Measurements from ENCODE around the gene KRTAP5-5.
"Not testable (repeated sequence)": the region's sequence is repeated elsewhere in the genome, so short reads cannot be mapped to it uniquely, and the experiment has no call there.

The KRTAP5-5 gene

DNA sequence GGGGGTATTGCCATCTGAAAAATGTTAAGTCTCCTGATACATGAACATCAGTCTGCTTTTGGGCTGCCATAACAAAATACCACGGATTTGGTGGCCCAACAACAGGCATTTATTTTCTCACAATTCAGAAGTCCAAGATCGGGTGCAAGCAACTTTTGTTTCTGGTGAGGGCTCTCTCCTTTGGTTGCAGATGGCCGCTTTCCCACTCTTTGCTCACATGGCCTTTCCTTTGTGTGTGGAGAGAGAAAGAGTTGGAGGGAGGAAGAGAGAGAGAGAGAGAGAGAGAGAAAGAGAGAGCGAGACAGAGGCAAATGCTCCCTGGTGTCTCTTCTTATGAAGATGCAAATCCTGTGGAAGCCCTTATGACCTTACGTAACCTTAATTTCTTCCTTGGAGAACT, 28.9 kb upstream of the KRTAP5-5 start:
- Mint-ChIP-seq H3K36me3 (no peaks in the 10 kb centered on the region), H3K27me3 (peaks cover 4% of the 10 kb centered on the region), H3K9me3 (no peaks in the 10 kb centered on the region), H3K4me1 (no peaks in the 10 kb centered on the region), H3K27ac (no peak overlapping the region), H3K4me3 (no peak overlapping the region)

DNA sequence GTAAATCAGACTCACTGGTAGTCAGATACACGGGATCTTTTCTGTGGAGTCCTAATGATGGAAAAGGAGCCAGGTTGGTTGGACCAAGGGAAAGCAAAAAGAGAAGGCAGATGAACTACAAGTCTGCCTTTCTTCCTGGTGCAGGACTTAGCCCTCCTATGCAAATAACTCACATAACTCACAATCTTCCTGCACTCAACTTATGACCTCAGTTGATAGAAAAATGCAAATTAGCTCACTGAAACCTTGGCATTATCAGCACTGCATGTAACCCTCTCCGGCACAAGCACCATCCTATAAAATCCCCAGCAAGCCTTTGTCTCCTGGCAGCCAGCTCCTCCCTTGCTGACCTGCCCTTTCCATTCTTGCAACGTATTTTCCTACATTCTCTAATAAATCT, 27.9 kb upstream of the KRTAP5-5 start:
- not testable (repeated sequence) for H3K36me3 Mint-ChIP-seq, H3K27me3 Mint-ChIP-seq, H3K9me3 Mint-ChIP-seq, H3K27ac Mint-ChIP-seq, H3K4me3 Mint-ChIP-seq, H3K4me1 Mint-ChIP-seq

DNA sequence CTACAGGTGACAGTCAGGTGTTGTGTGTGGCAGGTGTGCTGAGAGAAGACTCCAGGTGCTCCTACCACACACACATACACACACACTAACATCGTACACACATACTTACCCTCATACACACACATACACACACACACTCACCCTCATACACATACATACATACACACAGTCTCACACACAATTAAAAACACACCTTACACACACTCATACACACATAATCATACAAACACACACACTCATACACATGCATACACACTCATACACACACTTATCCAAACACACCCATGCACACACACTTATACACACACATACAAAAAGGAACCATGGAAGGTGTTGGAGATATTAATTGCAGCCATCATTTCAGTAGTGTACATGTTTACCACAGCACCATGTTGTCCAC, 25.9 kb upstream of the KRTAP5-5 start:
- Mint-ChIP-seq H3K36me3 (no peaks in the 10 kb centered on the region), H3K4me3 (no peak overlapping the region), H3K9me3 (no peaks in the 10 kb centered on the region), H3K4me1 (no peaks in the 10 kb centered on the region), H3K27ac (no peak overlapping the region), H3K27me3 (peaks cover 3% of the 10 kb centered on the region)

DNA sequence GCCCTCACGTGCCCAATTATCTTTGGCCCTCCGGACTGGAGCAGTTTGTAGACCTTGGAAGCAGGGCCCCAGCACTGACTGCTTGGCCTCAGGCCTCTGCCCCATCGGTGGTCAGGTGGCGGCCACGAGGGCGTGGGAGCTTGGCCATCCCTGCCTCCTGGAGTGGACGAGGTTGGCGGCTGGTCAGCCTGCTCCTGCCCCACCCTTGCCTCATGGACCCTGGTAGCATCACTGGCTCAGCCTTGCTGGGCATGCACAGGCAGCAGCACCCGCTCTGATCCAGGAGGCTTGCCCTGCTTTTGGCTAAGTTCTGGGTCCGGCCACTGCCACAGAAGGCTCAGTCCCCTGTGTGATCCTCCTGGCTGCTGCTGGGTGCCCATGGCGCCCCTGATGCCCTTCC, 25.4 kb upstream of the KRTAP5-5 start:
- H3K27ac Mint-ChIP-seq: no peak overlapping the region
- H3K4me1 Mint-ChIP-seq: no peaks in the 10 kb centered on the region
- no peaks in the 10 kb centered on the region for H3K36me3 Mint-ChIP-seq
- H3K27me3 Mint-ChIP-seq: peaks cover 3% of the 10 kb centered on the region
- no peaks in the 10 kb centered on the region for H3K9me3 Mint-ChIP-seq
- no peak overlapping the region for H3K4me3 Mint-ChIP-seq

DNA sequence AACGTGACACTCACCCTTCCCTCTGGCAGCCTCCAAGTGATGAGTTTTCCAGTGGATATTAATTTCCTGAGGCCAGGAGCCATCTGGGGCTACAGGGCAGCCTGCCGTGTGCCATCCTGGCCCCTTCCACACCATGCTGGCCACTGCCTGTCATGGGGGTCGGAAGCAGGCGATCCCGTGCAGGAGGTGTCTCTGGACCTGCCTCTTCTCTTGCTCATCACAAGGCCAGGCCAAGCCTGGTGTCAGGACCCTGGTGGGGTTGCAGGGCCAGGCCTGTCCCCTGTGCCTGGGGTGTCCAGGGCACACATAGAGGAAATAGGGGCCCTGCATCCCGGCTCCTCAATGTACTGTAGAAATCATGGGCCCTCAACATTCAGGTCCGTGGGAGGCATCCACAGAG, 24.9 kb upstream of the KRTAP5-5 start:
- Mint-ChIP-seq H3K4me3 (no peak overlapping the region), H3K36me3 (no peaks in the 10 kb centered on the region)

DNA sequence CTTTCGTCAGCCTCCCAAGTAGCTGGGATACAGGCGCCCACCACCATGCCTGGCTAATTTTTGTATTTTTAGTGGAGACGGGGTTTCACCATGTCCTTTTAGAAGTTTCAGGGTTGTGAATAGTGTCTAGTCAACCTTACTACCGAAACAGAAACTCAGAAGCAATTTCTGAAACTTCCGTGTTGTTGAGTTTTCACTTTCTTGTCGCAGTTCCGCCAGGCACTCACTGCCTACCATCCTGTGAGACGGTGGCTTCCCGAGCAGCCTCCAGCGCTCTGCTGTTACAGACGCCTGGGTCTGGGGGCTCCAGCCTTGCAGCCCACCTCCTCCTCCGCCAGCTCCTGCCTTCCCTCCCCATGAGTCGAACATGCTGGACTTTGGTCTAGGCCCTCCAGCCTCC, 23.7 kb upstream of the KRTAP5-5 start:
- not testable (repeated sequence) for H3K4me3 Mint-ChIP-seq, H3K4me1 Mint-ChIP-seq, H3K9me3 Mint-ChIP-seq, H3K36me3 Mint-ChIP-seq, H3K27ac Mint-ChIP-seq, H3K27me3 Mint-ChIP-seq

More for the DNA sequence above, 24.9 kb upstream of the KRTAP5-5 start:
- Mint-ChIP-seq H3K9me3 (no peaks in the 10 kb centered on the region), H3K27ac (no peak overlapping the region), H3K4me1 (no peaks in the 10 kb centered on the region), H3K27me3 (peaks cover 3% of the 10 kb centered on the region)

DNA sequence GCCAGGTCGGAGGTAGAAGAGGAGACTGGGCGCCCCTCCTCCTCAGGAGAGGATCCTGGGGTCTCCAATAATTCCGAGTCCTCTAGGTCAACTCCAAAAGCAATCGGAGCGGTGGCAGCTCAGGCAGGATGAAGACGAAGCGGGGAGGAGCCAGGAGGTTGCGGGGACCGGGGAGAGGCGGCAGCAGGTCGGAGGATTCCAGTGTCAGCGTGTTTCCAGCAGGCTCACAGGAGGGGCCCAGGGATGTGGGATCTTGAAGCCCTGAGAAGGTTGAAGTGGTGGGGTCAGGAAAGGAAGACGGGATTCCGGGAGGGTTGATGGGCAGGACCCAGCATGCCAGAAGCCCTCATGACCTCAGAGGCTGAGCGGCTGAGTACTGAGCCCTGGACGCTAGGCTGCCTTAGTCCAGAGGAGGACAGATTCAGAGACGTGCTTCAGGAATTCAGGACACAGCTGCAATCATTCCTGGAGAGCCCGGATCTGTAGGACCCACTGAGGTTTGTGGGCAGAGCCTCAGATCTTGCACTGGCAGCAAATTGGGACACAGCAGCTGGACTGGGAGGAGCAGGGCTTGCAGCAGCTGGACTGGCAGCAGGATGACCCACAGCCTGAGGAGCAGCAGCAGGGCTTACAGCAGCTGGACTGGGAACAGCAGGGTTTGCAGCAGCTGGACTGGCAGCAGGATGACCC, 22.3 kb upstream of the KRTAP5-5 start:
- not testable (repeated sequence) for H3K4me1 Mint-ChIP-seq, H3K27me3 Mint-ChIP-seq, H3K9me3 Mint-ChIP-seq, H3K36me3 Mint-ChIP-seq, H3K27ac Mint-ChIP-seq, H3K4me3 Mint-ChIP-seq

DNA sequence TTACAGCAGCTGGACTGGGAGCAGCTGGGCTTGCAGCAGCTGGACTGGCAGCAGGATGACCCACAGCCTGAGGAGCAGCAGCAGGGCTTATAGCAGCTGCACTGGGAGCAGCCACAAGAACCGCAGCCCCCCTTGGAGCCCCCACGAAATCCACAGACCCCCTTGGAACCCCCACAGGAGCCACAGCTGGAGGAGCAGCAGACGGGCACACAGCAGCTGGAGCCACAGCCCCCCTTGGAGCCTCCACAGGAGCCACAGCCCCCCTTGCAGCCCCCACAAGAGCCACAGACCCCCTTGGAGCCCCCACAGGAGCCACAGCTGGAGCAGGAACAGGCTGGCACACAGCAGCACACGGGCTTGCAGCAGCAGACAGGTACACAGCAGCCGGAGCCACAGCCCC, 21.7 kb upstream of the KRTAP5-5 start:
- not testable (repeated sequence) for H3K4me3 Mint-ChIP-seq, H3K27ac Mint-ChIP-seq, H3K9me3 Mint-ChIP-seq, H3K27me3 Mint-ChIP-seq, H3K4me1 Mint-ChIP-seq, H3K36me3 Mint-ChIP-seq

DNA sequence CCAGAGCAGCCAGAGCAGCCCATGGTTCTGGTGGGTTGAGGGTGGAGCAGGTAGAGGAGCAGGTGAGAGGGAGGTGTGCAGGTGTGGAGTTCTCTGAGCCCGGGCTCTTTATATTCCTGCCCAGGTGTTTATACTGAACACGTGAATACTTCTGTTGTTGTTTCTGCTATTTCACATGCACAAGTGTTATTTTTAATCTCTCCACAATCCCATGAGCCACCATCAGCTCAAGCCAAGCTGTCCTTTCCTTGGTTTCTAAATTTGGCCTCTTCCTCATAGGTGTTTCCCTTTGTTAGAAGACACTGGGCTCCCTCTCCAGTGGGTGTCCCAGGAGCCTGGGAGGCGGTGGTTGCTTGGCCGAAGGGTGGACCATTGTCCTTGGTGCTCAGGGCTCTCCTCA, 21.2 kb upstream of the KRTAP5-5 start, which contains the start of gene KRTAP5-3:
KRTAP5-3 (minus strand) TSS at position 101 of the 400 bp plus-strand sequence; CDS start at position 23, 78 bp downstream.
- H3K4me3 Mint-ChIP-seq: no peak within 1 kb of the TSS
- no peaks in the 10 kb centered on the region for H3K36me3 Mint-ChIP-seq
- no peak within 1 kb of the TSS for H3K27ac Mint-ChIP-seq
- H3K27me3 Mint-ChIP-seq: peaks cover 6% of the 10 kb centered on the region
- no peaks in the 10 kb centered on the region for H3K4me1 Mint-ChIP-seq
- H3K9me3 Mint-ChIP-seq: no peaks in the 10 kb centered on the region

DNA sequence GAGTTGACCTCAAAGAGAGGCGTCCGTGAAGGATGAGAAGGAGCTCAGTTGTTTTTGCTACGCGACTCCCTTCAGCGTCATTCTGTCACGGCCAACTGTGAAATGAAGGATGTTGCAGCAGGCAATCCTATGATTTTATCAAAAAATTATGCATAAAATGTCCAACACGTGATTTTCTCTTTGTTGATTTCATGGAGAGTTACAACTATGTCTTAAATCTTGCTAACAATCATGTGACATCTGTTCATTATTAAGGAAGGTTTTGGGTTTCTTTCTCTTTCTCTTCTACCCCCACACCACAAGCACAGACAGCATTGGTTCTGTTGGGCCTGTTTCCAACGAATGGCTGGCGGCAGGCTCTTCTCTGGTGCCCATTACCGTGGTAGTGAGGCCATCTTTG, 11.3 kb upstream of the KRTAP5-5 start:
- Mint-ChIP-seq H3K4me1 (peaks cover 3% of the 10 kb centered on the region), H3K9me3 (no peaks in the 10 kb centered on the region), H3K4me3 (no peak overlapping the region), H3K27ac (no peak overlapping the region), H3K27me3 (peaks cover 9% of the 10 kb centered on the region), H3K36me3 (no peaks in the 10 kb centered on the region)

DNA sequence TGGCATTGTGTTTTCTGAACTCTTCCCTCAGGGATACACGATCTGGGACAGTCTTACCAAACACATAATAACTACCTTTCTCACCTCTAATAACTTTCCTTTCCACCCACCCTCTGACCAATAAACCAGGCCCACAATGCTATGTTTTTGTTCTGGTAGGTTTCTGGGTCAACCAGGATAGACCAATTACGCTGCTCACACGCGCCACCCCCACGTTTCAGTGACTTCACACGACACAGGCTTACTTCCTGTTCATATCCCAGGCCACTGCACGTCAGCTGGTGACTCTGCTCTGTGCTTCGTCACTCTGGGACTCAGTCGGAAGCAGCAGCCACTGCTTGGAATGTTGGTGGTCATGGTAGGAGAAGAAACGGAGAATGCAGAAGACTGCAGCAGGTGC, 10.1 kb upstream of the KRTAP5-5 start:
- peaks cover 3% of the 10 kb centered on the region for H3K4me1 Mint-ChIP-seq
- H3K27me3 Mint-ChIP-seq: peaks cover 9% of the 10 kb centered on the region
- H3K27ac Mint-ChIP-seq: no peak overlapping the region
- no peaks in the 10 kb centered on the region for H3K36me3 Mint-ChIP-seq
- no peak overlapping the region for H3K4me3 Mint-ChIP-seq
- H3K9me3 Mint-ChIP-seq: no peaks in the 10 kb centered on the region

DNA sequence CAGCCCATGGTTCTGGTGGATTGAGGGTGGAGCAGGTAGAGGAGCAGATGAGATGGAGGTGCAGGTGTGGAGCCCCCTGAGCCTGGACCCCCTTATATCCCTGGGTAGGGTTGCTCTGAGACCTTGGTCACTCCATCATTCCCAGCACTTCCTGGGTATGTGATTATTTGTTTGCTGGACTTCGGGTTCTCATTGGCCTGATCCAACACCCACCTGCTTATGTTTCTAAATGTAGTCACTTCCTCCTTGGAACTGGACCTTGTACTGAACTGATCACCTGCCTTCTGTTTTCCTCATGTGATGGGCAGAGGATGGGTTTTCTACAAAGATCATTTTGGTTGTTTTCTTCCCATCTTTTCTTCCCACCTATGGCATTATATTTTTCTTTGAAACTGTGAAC, 7.5 kb upstream of the KRTAP5-5 start, which contains the start of gene KRTAP5-4:
KRTAP5-4 (minus strand) TSS at position 53 of the 400 bp plus-strand sequence; CDS start at position 8, 45 bp downstream.
- Mint-ChIP-seq H3K4me1 (peaks cover 3% of the 10 kb centered on the region), H3K36me3 (no peaks in the 10 kb centered on the region), H3K4me3 (no peak within 1 kb of the TSS), H3K27ac (no peak within 1 kb of the TSS), H3K9me3 (no peaks in the 10 kb centered on the region), H3K27me3 (no peaks in the 10 kb centered on the region)

DNA sequence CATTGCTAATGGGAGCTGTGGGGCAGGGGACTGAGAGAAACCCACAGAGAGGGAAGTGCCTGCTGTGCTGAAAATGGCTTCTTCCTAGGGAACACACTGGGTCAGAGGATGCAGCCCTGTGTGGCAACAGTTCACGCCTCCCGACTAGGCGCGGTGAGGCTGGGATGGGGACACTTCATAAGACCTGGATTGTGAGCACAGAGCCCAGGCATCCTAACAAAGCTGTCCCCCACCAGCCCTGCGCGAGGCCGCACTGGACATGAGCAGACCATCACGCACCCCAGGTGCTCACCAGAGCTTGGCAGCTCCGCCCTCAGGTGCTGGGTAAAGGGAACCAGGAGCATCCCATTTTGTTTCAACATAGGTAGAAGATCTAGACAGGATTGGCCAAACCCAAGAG, 5.9 kb upstream of the KRTAP5-5 start:
- no peaks in the 10 kb centered on the region for H3K36me3 Mint-ChIP-seq
- H3K27me3 Mint-ChIP-seq: peaks cover under 1% of the 10 kb centered on the region
- H3K4me3 Mint-ChIP-seq: no peak overlapping the region
- H3K4me1 Mint-ChIP-seq: peaks cover 4% of the 10 kb centered on the region
- H3K27ac Mint-ChIP-seq: no peak overlapping the region
- no peaks in the 10 kb centered on the region for H3K9me3 Mint-ChIP-seq

DNA sequence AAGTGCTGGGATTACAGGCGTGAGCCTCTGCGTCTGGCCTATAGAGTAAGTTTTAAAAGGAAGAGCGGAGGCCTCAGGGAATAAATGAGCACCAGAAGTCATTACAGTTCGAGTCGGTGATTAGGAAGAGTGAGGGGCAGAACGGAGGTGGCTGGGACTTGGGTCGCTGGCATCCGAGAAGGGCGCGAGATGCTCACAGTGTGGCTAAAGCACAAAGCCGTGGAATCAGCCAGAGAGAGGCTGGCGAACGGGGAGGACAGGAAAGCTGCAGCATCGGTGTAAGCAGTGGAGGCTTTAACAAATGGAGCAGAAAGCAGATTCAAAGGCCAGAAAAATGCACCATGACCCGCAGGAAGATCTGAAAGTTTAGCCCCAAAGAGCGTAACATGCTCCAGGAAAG, 5.0 kb upstream of the KRTAP5-5 start:
- Mint-ChIP-seq H3K27ac (no peak overlapping the region), H3K36me3 (no peaks in the 10 kb centered on the region), H3K27me3 (peaks cover 4% of the 10 kb centered on the region), H3K4me3 (no peak overlapping the region), H3K9me3 (no peaks in the 10 kb centered on the region), H3K4me1 (peaks cover 5% of the 10 kb centered on the region)

DNA sequence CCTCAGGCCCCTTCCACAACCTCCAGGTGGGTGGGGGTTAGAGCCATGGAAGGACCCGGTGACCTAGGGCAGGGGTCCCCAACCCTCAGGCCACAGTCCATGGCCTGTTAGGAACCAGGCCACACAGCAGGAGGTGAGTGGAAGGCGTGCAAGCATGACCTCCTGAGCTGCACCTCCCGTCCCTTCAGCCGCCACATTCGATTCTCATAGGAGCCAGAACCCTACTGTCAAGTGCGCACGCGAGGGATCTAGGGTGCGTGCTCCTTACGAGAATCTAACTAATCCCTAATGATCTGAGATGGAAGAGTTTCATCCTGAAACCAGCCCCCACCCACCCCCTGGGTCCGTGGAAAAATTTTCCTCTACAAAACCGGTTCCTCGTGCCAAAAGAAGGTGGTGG, 4.0 kb upstream of the KRTAP5-5 start:
- H3K36me3 Mint-ChIP-seq: no peaks in the 10 kb centered on the region
- H3K4me3 Mint-ChIP-seq: no peak overlapping the region
- H3K27ac Mint-ChIP-seq: no peak overlapping the region
- H3K27me3 Mint-ChIP-seq: peaks cover 6% of the 10 kb centered on the region
- H3K9me3 Mint-ChIP-seq: no peaks in the 10 kb centered on the region
- peaks cover 6% of the 10 kb centered on the region for H3K4me1 Mint-ChIP-seq

DNA sequence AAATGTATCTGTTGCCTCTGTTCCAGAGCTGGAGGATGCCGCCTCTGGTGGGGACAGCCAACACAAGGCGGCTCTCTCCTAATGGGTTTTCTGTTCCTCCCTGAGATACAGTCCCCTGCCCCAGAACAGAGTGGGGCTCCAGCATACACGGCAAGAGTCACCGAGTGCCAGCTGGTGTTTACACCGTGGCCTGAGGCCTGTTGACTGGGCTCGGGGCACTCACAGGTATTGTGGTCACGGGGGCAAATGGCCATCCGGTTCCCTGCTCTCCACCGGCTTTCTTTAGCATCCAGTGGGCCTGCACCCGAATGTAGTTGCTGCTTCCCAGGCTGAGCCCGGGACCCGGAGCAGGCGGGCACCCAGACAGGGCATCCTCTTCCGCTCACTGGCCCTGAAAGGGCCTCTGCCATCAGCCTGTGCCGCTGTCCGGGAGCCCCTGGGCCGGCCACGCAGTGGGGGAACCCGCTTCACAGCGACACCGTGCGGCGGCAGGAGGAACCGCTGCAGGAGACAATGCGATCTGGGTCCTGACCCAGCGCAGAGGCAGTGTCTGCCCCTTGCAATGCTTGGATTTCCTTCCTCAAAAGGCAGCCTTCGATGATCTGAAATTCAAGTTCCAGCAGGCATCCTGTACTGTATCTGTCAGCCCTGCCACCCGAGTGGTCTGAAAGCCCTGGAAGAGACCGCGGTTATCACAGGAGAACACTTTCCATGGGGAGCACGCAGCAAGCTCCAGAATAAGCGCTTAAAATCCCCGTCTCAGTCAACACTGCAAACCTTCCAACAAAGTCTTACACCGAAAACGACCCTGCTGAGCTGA, 859 bp upstream of the KRTAP5-5 start:
- Mint-ChIP-seq H3K27ac (no peak overlapping the region), H3K9me3 (no peaks in the 10 kb centered on the region), H3K4me3 (no peak overlapping the region), H3K4me1 (peaks cover 9% of the 10 kb centered on the region), H3K27me3 (peaks cover 21% of the 10 kb centered on the region), H3K36me3 (no peaks in the 10 kb centered on the region)

Measured in activated naive CD4-positive, alpha-beta T cell treated with anti-CD3 and anti-CD28 coated beads, Interleukin-2, amount 50 U/mL, for 24 hours (primary cell).